HG03175 (cell line): ENCODE data around the gene SETD7.
"Not testable (repeated sequence)": the region's sequence is repeated elsewhere in the genome, so short reads cannot be mapped to it uniquely, and the experiment has no call there.

ENCODE experiments used
- ATAC-seq: cut with Tn5 transposase; IDR thresholded peaks from one replicate; pipeline ENCODE4 v1.9.1; 2021; ENCODE audit warnings: mild to moderate bottlenecking, moderate library complexity; ENCODE audit not compliant: unreplicated experiment

SETD7 gene

GRCh38 chr4:139470295-139470694 lies 85.7 kb downstream of the SETD7 start:
- no peak for ATAC-seq

GRCh38 chr4:139469869-139470268 lies 86.2 kb downstream of the SETD7 start:
- no peak for ATAC-seq

GRCh38 chr4:139469216-139469615 lies 86.8 kb downstream of the SETD7 start:
- ATAC-seq: no peak

GRCh38 chr4:139468756-139469155 lies 87.3 kb downstream of the SETD7 start:
- ATAC-seq: not testable (repeated sequence)

- no peak for ATAC-seq
Measured at GRCh38 chr4:139465922-139466321, 90.1 kb downstream of the SETD7 start.

- not testable (repeated sequence) for ATAC-seq
Measured at GRCh38 chr4:139464512-139464911, 91.5 kb downstream of the SETD7 start.

GRCh38 chr4:139461022-139461628 lies 94.9 kb downstream of the SETD7 start:
- ATAC-seq: no peak

- ATAC-seq: no peak
Measured at GRCh38 chr4:139460565-139460964, 95.5 kb downstream of the SETD7 start.

GRCh38 chr4:139458999-139459398 lies 97.0 kb downstream of the SETD7 start:
- ATAC-seq: no peak

GRCh38 chr4:139458543-139458942 lies 97.5 kb downstream of the SETD7 start:
- no peak for ATAC-seq

GRCh38 chr4:139457318-139457717 lies 98.7 kb downstream of the SETD7 start:
- no peak for ATAC-seq

GRCh38 chr4:139455126-139455538 lies 100.9 kb downstream of the SETD7 start:
- no peak for ATAC-seq

- peak; percentile 3 for ATAC-seq
Measured at GRCh38 chr4:139454111-139455045, 101.6 kb downstream of the SETD7 start, which contains the start of gene RAB33B. TSS of gene RAB33B (plus strand) at chr4:139454121. CDS start at chr4:139454196, 75 bp downstream.

- peak; percentile 91 for ATAC-seq
Measured at GRCh38 chr4:139453371-139454110, 102.5 kb downstream of the SETD7 start.

GRCh38 chr4:139453041-139453370 lies 103.0 kb downstream of the SETD7 start:
- peak; percentile 63 for ATAC-seq

GRCh38 chr4:139451997-139452396 lies 104.0 kb downstream of the SETD7 start:
- no peak for ATAC-seq

GRCh38 chr4:139450586-139450985 lies 105.4 kb downstream of the SETD7 start:
- ATAC-seq: no peak

GRCh38 chr4:139447078-139447477 lies 108.9 kb downstream of the SETD7 start:
- ATAC-seq: not testable (repeated sequence)
